ENCODE results near the gene DGKG.

Gene DGKG

GRCh38 chr3:186316666-186317260, 45.3 kb downstream of the DGKG start:
- no peak for DNase-seq

GRCh38 chr3:186315581-186316354, 46.3 kb downstream of the DGKG start:
- no peak for DNase-seq

DNA sequence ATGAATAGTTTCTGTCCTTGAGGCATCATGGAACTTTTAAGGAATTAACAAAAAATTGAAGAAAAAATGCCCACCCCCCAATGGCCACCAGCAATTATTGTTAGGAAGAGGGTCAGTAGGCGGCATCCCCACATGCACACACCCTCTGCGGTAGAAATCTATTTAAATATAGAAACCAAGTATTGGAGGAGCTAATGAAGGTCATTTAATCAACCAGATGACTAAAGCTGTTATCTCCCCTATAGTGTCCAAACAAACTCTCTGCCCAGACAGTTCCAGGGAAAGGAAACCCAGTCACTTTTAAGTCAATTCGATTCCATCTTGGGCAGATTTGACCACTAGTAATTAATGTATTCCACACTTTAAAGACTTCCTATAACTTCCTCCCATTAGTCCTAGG, 47.1 kb downstream of the DGKG start:
- no peak for DNase-seq

DNA sequence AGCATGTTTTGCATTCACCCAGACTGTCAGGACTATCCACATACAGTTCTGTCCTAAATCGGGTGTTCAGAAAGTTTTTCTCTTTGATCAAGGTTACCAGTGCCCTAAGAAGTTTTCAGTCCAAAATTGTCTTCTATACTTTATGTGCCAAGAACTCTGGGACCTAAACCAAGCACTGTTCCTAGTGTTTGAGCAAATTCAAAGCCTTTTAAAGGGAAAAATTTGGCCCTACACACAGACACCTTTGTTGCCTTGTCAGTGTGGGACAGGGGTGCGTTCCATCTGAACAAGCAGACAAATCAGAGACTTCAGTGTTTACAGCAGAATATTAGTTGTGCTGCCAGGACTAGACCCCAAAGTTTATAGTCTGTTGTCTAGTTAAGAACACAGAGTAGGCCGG, 50.6 kb downstream of the DGKG start:
- no peak for DNase-seq

- no peak for DNase-seq
Observed at GRCh38 chr3:186308549-186308948, 53.5 kb downstream of the DGKG start.

GRCh38 chr3:186307594-186308221, 54.3 kb downstream of the DGKG start:
- no peak for DNase-seq

DNA sequence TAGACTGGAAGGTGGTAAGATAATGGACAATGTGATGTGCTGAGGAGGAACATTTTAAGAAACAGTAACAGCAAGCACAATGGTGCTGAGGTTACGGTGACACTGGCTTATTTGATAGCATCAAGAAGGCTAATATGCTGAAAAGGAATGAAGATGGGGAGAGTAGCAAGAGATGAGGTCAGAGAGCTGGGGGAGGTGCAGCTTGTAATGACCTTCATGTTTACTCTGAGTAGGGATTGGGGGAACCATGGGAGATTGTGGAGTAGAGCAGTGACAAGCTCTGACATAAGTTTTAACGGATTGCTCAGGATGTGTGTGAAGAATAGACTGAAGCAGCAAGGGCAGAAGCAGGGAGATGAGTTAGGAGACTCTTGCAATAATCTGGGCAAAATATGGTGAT, 56.7 kb downstream of the DGKG start:
- DNase-seq, result no peak

- no peak for DNase-seq
Observed at GRCh38 chr3:186303965-186304364, 58.1 kb downstream of the DGKG start.

- no peak for DNase-seq
Observed at GRCh38 chr3:186299327-186299726, 62.7 kb downstream of the DGKG start.

DNA sequence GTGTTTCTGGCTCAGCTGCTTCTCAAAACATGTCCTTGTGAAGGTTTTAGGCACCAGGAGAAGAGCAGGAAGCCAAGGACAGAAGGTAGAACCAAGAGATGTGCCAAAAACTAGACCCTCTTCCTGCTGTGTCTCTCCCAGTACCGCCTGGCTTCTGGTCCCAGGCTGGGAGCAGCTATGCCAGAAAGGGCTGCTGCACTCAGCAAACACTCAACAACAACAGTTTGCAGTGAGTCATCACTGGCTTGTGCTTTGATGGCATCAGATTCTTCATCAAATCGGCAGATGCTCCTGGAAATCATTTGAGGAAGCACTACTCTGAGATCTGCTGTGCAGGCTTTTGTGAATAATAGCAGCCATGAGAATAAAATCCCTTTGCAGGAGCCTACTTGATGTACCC, 63.2 kb downstream of the DGKG start:
- DNase-seq, result no peak

- DNase-seq, result no peak
Observed at GRCh38 chr3:186290796-186291195, 71.2 kb downstream of the DGKG start.

- DNase-seq, result no peak
Observed at GRCh38 chr3:186287711-186288110, 74.3 kb downstream of the DGKG start.

DNA sequence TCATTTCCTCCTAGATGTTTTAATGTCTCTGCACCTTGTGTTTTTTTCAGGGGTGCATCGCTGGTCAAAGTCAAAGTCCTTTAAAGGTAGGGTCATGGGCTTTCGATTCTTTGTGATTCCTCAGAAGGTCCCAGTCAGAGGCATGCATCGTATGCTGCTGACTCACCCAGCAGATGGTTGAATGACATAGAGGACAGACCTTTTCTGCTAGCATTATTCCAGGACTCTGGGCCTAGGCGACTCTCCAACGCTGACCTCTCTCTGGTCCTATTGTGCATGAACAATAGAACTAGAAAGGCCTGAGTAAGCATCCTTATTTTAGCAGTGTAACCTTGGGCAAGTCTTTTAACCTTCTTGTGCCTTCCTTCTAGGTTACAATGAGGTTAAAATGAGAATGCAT, 75.9 kb downstream of the DGKG start:
- DNase-seq, result no peak

DNA sequence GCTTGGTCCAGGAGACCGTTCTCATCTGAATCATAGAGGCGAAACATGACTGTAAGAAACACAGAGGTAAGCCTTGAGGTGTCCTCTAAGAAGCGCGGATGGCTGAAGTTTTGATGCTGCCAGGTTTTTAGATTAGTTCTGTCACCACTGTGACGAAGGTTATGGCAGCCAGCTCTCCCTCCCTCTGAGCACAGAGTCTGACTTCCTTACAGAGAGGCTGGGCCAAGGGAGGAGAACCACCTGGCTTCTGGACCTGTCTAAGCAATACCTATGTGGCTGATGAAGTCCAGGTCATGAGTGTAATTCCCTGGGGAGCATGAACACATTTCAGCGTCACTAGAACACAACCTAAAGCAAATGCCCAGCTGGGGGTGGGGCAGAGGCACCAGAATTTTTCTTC, 77.4 kb downstream of the DGKG start:
- DNase-seq, result no peak

DNA sequence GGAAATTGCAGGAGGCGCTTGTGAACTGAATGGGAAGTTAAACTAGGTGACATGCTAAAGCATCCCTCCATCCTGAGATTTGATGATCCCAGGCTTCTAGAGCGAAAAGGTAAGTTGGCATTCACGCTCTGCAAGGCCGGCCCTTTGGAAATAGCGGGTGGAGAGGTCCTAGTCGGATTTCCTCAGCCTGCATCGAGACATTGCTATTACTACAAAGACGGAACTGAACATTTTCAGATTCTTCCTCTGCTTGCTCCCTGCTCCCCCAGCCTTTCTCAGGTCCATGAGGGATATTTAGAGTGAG, 77.7 kb downstream of the DGKG start:
- no peak for DNase-seq

- no peak for DNase-seq
Observed at GRCh38 chr3:186283651-186284348, 78.2 kb downstream of the DGKG start.

- DNase-seq, result no peak
Observed at GRCh38 chr3:186283096-186283495, 78.9 kb downstream of the DGKG start.

GRCh38 chr3:186281176-186281575, 80.9 kb downstream of the DGKG start:
- no peak for DNase-seq

DNA sequence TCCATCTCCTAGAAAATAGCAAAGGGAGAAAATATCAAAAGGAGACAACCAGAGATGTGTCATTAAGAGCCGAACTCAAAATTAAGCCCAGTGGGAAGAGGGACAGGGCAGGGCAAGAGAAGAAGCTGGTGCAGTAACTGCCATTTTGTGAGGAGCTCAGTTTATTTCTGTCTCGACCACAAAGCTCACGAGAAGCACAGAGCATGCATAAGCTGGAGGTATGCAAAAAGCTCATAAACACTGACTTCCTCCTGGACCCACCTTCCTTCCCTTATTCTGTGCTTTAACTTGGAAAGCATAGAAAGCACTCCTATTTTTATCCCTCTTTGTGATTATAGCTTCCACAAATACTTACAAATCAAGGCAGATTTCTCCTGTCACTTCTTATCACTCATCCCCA, 81.3 kb downstream of the DGKG start:
- no peak for DNase-seq

DNA sequence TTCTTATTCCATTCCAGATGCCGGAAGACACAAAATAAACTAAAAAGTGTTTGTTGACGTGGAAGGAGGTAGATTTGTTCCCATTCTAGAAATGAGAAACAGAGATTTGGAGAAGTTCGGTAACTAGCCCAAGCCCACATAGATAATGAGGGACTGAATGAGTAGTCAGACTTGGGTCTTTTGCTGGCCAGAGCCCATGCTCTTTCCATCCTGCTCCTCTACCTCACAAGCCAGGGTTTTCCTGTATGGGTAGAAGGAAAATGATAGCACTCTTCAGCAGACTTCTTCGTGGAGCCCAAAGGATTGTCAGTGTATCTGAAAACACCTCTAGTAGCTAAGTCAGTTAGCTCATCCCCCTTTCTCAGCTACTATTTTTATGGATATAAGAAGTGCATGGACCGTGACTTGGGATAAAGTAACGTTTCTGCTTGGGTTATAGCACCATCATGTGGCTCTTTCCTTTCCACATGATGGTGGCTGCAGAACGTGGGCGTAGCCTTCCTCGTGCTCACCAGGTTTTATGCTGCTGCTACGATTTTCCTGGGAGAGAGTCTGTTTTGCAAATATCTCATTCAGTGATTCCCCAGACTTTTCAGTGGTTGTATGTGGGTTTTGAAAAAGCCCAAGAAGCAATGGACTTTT, 84.6 kb downstream of the DGKG start:
- no peak for DNase-seq

GRCh38 chr3:186275436-186275835, 86.6 kb downstream of the DGKG start:
- no peak for DNase-seq

DNA sequence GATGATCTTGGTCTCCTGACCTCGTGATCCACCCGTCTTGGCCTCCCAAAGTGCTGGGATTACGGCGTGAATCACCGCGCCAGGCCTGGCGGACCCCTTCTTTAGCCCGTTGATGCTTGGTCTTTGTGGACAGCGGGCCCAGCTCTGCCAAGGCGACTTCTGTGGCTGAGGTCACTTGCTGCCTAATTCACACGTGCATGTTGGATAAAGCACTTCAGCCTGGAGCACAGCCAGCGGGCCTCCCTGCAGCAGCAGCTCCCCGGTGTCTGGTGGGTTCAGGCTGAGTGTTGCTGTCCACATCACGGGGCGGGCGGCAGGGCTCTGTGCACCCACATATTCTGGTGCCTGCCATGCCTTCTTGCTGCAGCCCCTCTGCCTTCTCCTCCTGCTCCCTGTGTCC, 88.4 kb downstream of the DGKG start:
- no peak for DNase-seq

DNA sequence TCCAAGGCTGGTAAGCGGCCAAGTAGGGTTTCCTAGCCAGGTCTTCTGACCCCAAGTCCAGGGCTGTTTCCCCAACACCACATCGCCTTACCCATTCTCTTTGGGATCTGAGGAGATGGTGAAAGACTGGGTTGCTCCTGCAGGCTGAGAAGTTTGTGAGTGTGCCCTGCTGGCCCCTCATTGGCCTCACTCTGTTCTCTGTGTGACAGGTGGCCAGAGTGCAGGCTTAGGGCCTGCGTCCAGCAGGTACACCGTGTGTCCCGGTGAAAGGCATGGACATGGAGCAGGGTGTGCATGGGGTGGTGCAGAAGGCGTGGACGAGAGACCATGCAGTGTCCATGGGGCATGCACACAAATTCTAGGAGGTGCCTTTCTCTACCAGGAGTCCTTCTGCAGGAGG, 91.3 kb downstream of the DGKG start:
- DNase-seq, result no peak

Measured in activated CD4-positive, CD25-positive, alpha-beta regulatory T cell treated with anti-CD3 and anti-CD28 coated beads, Interleukin-2, amount 50 U/mL, for 72 hours (primary cell).